HG03571 (cell line): ENCODE measurements around the gene WDR44.
"Not testable (repeated sequence)": the region's sequence is repeated elsewhere in the genome, so short reads cannot be mapped to it uniquely, and the experiment has no call there.

ENCODE experiments used
- ATAC-seq: cut with Tn5 transposase; IDR thresholded peaks from one replicate; pipeline ENCODE4 v1.9.1; 2021; ENCODE audit not compliant: unreplicated experiment

The WDR44 gene

GRCh38 chrX:118360429-118361125 lies 14.7 kb downstream of the WDR44 start:
- ATAC-seq = no peak

DNA sequence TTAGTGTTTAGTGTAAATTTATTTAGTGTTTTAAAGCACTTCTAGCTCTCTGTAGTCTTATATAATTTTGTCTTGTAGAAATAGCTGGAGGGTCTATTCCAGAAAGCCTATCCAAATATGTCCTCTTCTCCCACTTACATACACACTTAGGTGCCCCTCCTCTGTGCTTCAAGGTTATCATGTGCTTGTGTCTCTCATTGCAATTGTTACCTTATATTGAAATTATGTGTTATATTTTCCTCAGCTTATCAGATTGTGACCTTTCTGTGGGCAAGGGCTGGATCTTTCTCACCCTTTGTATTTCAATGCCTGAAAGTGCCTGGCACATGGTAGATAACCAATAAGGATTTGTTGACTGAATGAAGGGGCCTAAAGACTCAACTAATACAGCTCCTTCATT lies 18.4 kb downstream of the WDR44 start:
- no peak for ATAC-seq

DNA sequence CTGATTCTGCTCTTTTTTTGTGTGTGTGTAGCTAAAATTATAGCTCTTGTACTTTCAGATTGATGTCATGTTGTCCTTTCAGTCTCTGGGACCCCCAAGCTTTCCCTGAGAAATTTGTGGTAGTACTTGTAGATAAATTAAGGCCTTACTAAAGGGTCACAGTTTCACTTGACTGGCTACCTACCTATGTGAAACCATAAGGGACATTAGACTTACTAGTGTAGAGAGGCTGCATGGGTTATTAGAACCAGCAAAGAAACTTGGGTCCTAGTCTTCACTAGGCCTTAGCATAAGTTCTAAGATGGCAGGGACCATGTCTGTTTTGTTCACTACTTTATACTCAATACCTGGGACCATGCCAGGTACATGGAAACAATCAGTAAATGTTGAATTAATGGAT lies 21.4 kb downstream of the WDR44 start:
- ATAC-seq = no peak

GRCh38 chrX:118368398-118368797 lies 22.5 kb downstream of the WDR44 start:
- ATAC-seq = no peak

DNA sequence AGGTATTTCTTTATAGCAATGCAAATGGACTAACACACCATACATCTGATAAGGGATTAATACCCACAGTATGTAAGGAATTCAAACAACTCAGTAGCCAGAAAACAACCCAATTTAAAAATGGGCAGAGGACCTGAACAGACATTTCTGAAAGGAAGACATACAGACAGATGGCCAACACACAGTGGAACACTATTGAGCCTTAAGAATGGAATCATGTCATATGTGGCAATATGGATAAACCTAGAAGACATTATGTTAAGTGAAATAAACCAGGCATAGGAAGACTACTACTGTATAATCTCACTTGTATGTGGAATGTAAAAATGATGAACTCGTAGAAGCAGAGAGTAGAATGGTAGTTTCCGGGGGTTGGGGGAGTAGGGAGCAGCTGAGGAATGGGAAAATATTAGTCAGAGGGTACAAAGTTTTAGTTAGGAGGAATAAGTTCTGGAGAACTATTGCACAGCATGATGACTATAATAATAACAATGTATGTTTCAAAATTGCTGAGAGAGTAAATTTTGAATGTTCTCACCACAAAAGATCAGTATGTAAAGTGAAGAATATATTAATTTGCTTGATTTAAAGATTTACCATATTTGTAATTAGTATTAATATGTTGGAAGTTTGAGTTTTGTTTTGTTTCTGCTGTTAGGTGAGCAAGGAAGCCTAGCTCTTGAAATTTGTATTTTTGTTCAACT lies 25.2 kb downstream of the WDR44 start:
- no peak for ATAC-seq

DNA sequence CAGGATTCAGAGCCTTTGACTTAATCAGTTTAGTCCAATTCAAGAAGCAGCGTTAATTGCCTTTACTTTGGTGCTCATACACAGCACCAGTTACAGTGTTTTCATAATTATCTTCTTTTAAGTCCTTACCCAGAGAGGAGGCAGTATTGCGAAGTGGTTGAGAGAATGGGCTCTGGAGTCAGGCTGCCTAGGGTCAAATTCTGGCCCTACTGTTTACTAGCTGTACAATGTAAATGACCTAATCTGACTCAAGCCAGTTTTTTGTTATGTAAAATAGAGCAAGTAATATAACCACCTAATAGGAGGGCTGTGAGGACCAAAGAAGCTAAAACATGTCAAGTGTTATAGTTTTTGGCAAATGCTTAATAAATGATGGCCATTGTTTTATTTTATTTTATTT lies 27.6 kb downstream of the WDR44 start:
- ATAC-seq = no peak

DNA sequence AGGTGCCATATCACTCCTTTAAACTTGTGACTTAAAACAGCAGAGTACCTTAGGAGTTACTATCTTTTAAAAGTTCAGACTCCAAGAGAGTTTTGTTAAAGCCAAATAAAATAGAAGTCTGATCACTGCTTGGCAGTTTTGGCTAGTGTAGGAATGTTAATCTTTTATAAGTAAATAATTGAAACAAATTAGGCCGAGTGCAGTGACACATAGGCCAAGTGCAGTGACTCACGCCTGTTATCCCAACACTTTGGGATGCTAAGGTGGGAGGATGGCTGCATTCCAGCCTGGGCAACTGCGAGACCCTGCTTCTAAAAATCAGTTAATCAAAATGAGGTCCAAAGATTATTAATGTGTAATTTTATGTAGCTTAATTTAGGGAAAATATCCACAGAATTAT lies 37.2 kb downstream of the WDR44 start:
- no peak for ATAC-seq

- no peak for ATAC-seq
Observed at GRCh38 chrX:118392716-118393115, 46.8 kb downstream of the WDR44 start.

- no peak for ATAC-seq
Observed at GRCh38 chrX:118396113-118396512, 50.2 kb downstream of the WDR44 start.

DNA sequence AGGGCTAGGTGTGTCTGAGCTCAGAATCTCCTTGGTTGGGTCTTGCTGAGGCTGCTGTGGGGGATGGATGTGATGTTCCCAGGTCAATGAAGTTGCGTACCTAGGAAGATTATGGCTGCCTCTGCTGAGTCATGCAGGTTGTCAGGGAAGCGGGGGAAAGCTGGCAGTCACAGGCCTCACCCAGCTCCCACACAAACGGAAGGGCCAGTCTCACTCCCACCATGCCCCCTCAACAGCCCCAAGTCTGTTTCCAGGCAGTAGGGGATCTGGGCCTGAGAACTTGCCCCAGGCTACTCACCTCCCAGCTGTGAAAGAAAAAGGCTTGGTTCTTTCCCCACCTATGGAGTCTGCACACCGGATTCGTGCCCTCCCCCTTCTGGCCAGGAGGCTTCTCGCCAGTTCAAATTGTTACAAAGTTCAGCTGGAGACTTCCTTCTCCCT lies 72.9 kb downstream of the WDR44 start:
- no peak for ATAC-seq

- peak; percentile 64 for ATAC-seq
Observed at GRCh38 chrX:118420462-118420861, 74.6 kb downstream of the WDR44 start.

DNA sequence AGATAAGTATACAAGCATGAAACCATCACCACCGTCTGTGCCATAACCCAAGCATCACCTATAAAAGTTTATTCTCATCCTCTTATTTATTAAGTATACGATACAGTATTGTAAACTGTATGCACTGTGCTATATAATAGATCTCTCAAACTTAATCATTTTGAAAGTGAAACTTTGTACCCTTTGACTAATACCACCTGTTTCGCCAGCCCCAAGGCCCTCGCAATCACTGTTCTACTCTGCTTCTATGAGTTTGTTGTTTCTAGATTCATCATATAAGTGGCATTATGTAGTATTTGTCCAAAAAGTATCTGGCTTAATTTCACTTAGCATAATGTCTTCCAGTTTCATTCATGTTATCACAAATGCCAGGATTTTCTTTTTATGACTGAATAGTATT lies 77.7 kb downstream of the WDR44 start:
- peak; percentile 94 for ATAC-seq

DNA sequence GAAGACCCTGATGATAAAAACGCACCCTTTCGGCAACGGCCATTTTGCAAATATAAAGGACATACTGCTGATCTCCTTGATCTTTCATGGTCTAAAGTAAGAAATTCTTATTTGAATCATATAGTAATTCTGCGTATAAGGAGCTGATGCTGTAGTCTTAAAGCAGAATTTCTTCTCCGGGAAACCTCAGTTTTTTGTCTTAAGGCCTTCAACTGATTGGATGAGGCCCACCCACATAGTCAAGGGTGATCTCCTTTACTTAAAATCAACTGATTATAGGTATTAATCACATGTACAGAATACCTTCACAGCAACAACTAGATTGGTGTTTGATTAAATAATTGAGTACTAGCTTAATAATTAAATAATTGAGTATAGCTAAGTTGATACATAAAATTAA lies 86.9 kb downstream of the WDR44 start:
- no peak for ATAC-seq

DNA sequence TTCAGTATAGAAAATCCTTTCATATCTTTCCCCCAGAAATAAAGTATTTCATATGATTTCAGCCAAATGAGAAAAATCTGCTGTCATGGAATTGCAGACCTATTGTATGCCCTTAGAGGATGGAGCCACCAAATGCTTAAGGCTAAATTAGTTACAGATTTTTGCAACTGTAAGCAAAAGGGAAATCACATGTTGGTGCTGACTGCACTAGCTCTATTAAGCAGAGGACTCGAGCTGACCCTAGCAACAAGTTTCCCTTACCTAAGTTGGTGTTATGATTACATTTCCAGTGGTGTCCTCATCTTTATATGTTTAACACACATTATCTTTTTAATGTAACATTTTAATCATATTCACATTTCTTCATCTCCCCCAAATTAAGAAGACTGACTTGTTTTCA lies 91.4 kb downstream of the WDR44 start:
- ATAC-seq = no peak

- ATAC-seq = no peak
Observed at GRCh38 chrX:118448273-118448783, 102.4 kb downstream of the WDR44 start.

GRCh38 chrX:118455013-118455412 lies 109.1 kb downstream of the WDR44 start:
- no peak for ATAC-seq

- no peak for ATAC-seq
Observed at GRCh38 chrX:118459494-118459893, 113.6 kb downstream of the WDR44 start.

DNA sequence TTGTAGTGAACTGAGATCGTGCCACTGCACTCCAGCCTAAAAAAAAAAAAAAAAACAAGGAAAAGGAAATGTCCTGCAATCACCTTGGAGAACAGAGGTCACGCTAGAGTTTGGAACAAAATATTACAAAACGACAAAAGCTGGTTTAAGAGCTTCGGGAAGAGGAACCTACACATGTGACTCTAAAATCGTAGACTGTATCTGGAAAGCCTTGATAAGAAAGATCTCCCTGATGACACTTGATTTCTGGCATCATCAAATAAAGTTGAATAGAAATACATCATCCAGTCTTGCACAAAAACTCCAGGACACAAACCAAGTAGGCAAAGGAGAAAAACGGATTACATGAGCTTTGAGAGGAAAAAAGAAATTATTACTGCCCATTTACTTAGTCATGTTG lies 118.6 kb downstream of the WDR44 start:
- ATAC-seq = no peak

GRCh38 chrX:118468122-118468521 lies 122.2 kb downstream of the WDR44 start:
- ATAC-seq = no peak

DNA sequence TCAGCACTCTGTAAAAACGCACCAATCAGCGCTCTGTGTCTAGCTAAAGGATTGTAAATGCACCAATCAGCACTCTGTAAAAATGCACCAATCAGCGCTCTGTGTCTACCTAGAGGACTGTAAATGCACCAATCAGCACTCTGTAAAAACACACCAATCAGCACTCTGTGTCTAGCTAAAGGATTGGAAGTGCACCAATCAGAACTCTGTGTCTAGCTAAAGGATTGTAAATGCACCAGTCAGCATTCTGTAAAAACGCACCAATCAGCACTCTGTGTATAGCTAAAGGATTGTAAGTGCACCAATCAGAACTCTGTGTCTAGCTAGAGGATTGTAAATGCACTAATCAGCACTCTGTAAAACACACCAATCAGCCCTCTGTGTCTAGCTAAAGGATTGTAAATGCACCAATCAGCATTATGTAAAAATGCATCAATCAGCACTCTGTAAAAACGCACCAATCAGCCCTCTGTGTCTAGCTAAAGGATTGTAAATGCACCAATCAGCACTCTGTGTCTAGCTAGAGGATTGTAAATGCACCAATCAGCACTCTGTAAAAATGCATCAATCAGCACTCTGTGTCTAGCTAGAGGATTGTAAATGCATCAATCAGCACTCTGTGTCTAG lies 124.9 kb downstream of the WDR44 start:
- ATAC-seq = not testable (repeated sequence)

DNA sequence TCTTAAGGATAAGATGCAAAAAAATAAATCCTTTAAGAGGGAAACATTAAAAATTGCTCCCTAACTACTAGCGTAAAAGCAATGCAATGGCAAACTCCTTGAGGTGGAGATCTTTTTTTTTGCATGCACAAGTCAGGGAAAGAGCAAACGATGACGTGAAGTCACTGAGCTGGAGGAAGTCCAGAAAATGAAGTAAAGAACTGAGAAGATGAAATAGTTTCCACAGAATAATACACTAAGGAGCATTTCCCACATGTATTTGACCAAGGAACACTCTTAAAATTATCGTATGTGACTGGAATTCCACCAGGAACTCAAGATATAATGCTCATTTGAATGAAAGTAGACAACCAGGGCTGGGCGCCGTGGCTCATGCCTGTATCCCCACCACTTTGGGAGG lies 128.7 kb downstream of the WDR44 start:
- no peak for ATAC-seq

DNA sequence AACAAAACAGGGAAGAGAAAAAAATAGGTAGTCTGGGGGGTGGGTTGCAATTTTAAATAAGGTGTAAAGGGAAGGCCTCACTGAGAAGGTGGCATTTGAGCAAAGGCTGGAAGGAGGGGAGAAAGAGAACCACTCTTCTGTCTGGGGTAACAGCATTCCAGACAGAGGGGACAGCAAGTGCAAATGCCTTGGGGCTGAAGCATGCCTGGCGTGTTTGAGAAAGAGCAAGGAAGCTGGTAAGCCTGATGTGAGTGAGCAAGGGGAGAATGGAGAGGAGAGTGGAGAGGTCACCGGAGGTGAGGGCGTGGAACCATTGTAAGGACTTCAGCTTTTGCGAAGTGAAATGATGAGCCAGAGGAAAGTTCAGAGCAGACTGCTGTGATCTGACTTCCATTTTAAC lies 130.0 kb downstream of the WDR44 start:
- ATAC-seq = no peak
